HepG2 (cell line): ENCODE measurements around the gene CAMK2A. TPM values are rescaled to one million over a fixed set of nuclear protein-coding genes. Genes with fewer than 3 reads are reported as not detected.

ENCODE experiments used
- ATAC-seq: fragments of 200-7000 bp; cut with Tn5 transposase; 3 replicates; pipeline ENCODE4 v1.9.1; 2020; ENCODE audit warnings: mild to moderate bottlenecking, moderate library complexity
- Bru-seq: library from RNA; stranded (reverse); fragments of 400-500 nt; gene quantifications from one replicate; lab custom pipeline; 2021; lab: Mats Ljungman, UMichigan
- BruChase-seq, 2 experiments: library from RNA; stranded (reverse); fragments of 400-500 nt; gene quantifications; one replicate each; lab custom pipeline; 2021; lab: Mats Ljungman, UMichigan
- BruUV-seq: library from RNA; stranded (reverse); fragments of 400-500 nt; replicated peaks from 2 replicates; lab custom pipeline; 2021; lab: Mats Ljungman, UMichigan
- CTCF ChIA-PET: fragments of 300-600 bp; formaldehyde crosslinking; extraction: SDS; loops from one replicate; lab custom pipeline; 2021; ENCODE audit warnings: low total read pairs, inconsistent platforms, low intra/inter-chr PET ratio; lab: Yijun Ruan, JAX
- POLR2A ChIA-PET: fragments of 350-600 bp; sonication (Branson Sonifier 250); formaldehyde crosslinking; loops from one replicate; lab custom pipeline; 2020; ENCODE audit warnings: antibody characterized with exemption, inconsistent platforms; lab: Yijun Ruan, JAX
- DNase-seq: peaks from one replicate; pipeline ENCODE4 v3.0.0-alpha.2; 2015; ENCODE audit warnings: low spot score
- FAIRE-seq: peaks from 3 replicates; lab custom pipeline; 2011; peaks lifted over from hg19 to GRCh38; lab: Jason Lieb, UNC
- H2AFZ ChIP-seq: one replicate; pipeline ENCODE4 v1.6.1; 2011; ENCODE audit warnings: low read length, inconsistent platforms
- H3K27ac ChIP-seq: fragments of 300-600 bp; 3 replicates; pipeline ENCODE4 v1.8.0; 2011; ENCODE audit warnings: mixed run types, mild to moderate bottlenecking, mixed read lengths, low read length, inconsistent platforms; ENCODE audit not compliant: insufficient read depth; ENCODE audit errors: extremely low read length
- H3K27me3 ChIP-seq, 2 experiments: fragments of 200-600 bp in 1 of 2; 2 replicates in 1 of 2; 3 replicates in 1 of 2; pipeline versions ENCODE4 v1.6.0 to v1.8.0; 2011; ENCODE audit warnings: low read length in 2 of 2, mild to moderate bottlenecking in 2 of 2, moderate library complexity in 2 of 2, inconsistent platforms in 1 of 2; ENCODE audit not compliant: insufficient read depth in 2 of 2, control insufficient read depth in 1 of 2
- H3K36me3 ChIP-seq, 2 experiments: fragments of 200-600 bp in 1 of 2; replicated peaks in 1 of 2; 2 replicates in 1 of 2; 3 replicates in 1 of 2; pipeline versions ENCODE4 v1.5.1 to v1.8.0; 2011; ENCODE audit warnings: low read length in 2 of 2, inconsistent platforms in 1 of 2; ENCODE audit not compliant: insufficient read depth in 2 of 2, control insufficient read depth in 1 of 2
- H3K4me1 ChIP-seq: 2 replicates; pipeline ENCODE4 v1.5.1; 2012; ENCODE audit warnings: low read length, inconsistent platforms; ENCODE audit not compliant: insufficient read depth
- H3K4me2 ChIP-seq: 2 replicates; pipeline ENCODE4 v1.6.0; 2011; ENCODE audit warnings: low read depth, low read length, inconsistent platforms
- H3K4me3 ChIP-seq, 3 experiments: fragments of 200-600 bp in 1 of 3; sonication (generic), shearing (Covaris generic) in 1 of 3; replicated peaks in 1 of 3; 2 replicates each; pipeline ENCODE4 v1.5.1; 2011 to 2016; ENCODE audit warnings: low read length in 3 of 3, inconsistent platforms in 2 of 3, low read depth in 2 of 3, mild to moderate bottlenecking in 2 of 3, control low read depth in 1 of 3, mixed read lengths in 1 of 3; ENCODE audit not compliant: insufficient read depth in 1 of 3
- H3K79me2 ChIP-seq: one replicate; pipeline ENCODE4 v1.6.1; 2011; ENCODE audit warnings: low read length, inconsistent platforms; ENCODE audit not compliant: insufficient read depth
- H3K9ac ChIP-seq: 2 replicates; pipeline ENCODE4 v1.6.0; 2011; ENCODE audit warnings: mild to moderate bottlenecking, low read depth, low read length, inconsistent platforms; ENCODE audit not compliant: insufficient read depth
- H3K9me3 ChIP-seq: 2 replicates; pipeline ENCODE4 v1.5.1; 2012; ENCODE audit warnings: mild to moderate bottlenecking, low read length
- H4K20me1 ChIP-seq: 2 replicates; pipeline ENCODE4 v1.6.0; 2011; ENCODE audit warnings: inconsistent platforms, mild to moderate bottlenecking, low read length, moderate library complexity; ENCODE audit not compliant: insufficient read depth
- AGO2 ChIP-seq: fragments of 200-400 bp; formaldehyde crosslinking; optimal IDR thresholded peaks from 2 replicates; pipeline ENCODE3; 2017; ENCODE audit warnings: mild to moderate bottlenecking, low read depth, low read length, moderate library complexity
- RFX1 ChIP-seq: fragments of 450-650 bp; IDR thresholded peaks from 2 replicates; pipeline ENCODE4 v1.6.1; 2017
- ZNF703 ChIP-seq: sonication (generic); formaldehyde crosslinking; IDR thresholded peaks from 2 replicates; pipeline ENCODE4 v1.5.1; 2020; ENCODE audit warnings: missing genetic modification reagents, mild to moderate bottlenecking, moderate library complexity, borderline replicate concordance
- WGBS: methylation state at CpG from one replicate; pipeline ENCODE4 v1.1.6; 2017; ENCODE audit warnings: low lambda C conversion rate; 5-methylcytosine and 5-hydroxymethylcytosine counted together
- in situ Hi-C: cut with HindIII; loops from 2 replicates; pipeline ENCODE4 v1.10.0; 2017; ENCODE audit warnings: low pct_unique_long_range_greater_than_20kb; ENCODE audit not compliant: extremely low pct_ligation_motif_present
- intact Hi-C: fragments of 100-400 bp; cut with micrococcal nuclease; formaldehyde crosslinking; loops from one replicate; pipeline ENCODE4 v1.10.0; 2022; ENCODE audit not compliant: unreplicated experiment
- long read RNA-seq, 2 experiments: library from RNA in 1 of 2; library from polyadenylated mRNA in 1 of 2; stranded (forward) in 1 of 2; unstranded in 1 of 2; transcript quantifications; one replicate each; pipeline ENCODE4 v2.0.0, GENCODE V29; 2019 to 2022
- polyA minus RNA-seq, 3 experiments: library from RNA; depleted of rRNA, polyadenylated mRNA; stranded (reverse); fragments of >200 nt; gene quantifications; 2 replicates each; pipeline ENCODE4 v1.2.3, GENCODE V29; 2011; ENCODE audit warnings: low replicate concordance in 1 of 3
- polyA plus RNA-seq, 8 experiments: library from polyadenylated mRNA; depleted of rRNA in 3 of 8; stranded (reverse) in 7 of 8; unstranded in 1 of 8; fragments of >200 nt; fragmentation: Illumina TruSeq in 4 of 8; extraction: Trizol in 4 of 8; gene quantifications; 2 replicates each; pipeline versions ENCODE4 v1.2.1 to v1.2.3, GENCODE V29; 2011 to 2016; ENCODE audit warnings: low read depth in 4 of 8, missing spikeins in 1 of 8, mixed read lengths in 1 of 8; ENCODE audit not compliant: insufficient read depth in 1 of 8
- total RNA-seq, 5 experiments: library from RNA; depleted of rRNA; stranded (reverse); fragments of >200 nt; fragmentation: Illumina TruSeq; extraction: Trizol; gene quantifications; 2 replicates each; pipeline ENCODE4 v1.2.3, GENCODE V29; 2016; ENCODE audit warnings: low read depth in 1 of 5

Gene CAMK2A
- total RNA-seq (2016; rRNA removed; fragmentation: Illumina TruSeq; extraction: Trizol) (0.11 TPM in 1 of 2 replicates, not detected in the other), polyA plus RNA-seq (2011; rRNA removed) (0.16 TPM in 1 of 2 replicates, not detected in the other), polyA minus RNA-seq (2011; rRNA and poly(A)+ RNA removed; ENCODE audit: low replicate concordance) (0.14 TPM in 1 of 2 replicates, not detected in the other), Bru-seq, nascent RNA (percentile 26 among the genes with signal in this experiment), BruChase-seq, experiment 1, labeled RNA remaining after a 6-hour chase (percentile 26 among the genes with signal in this experiment), BruChase-seq, experiment 2, labeled RNA remaining after a 2-hour chase (percentile 29 among the genes with signal in this experiment)
- total RNA-seq (2016; cell fraction: cytosol; rRNA removed; fragmentation: Illumina TruSeq; extraction: Trizol; ENCODE audit: low read depth), result not detected in 2 replicates
- 0.03 and 0.09 TPM in 2 replicates for total RNA-seq (2016; cell fraction: insoluble cytoplasmic fraction; rRNA removed; fragmentation: Illumina TruSeq; extraction: Trizol)
- not detected in 2 replicates for total RNA-seq (2016; cell fraction: membrane; rRNA removed; fragmentation: Illumina TruSeq; extraction: Trizol)
- total RNA-seq (2016; cell fraction: nucleus; rRNA removed; fragmentation: Illumina TruSeq; extraction: Trizol), result 0.25 and 0.40 TPM in 2 replicates
- 0.03 and 0.04 TPM in 2 replicates for polyA plus RNA-seq (2011; cell fraction: cytosol; rRNA removed)
- 0.09 and 0.39 TPM in 2 replicates for polyA plus RNA-seq (2011; cell fraction: nucleus; rRNA removed)
- polyA plus RNA-seq (2012), result 0.03 and 0.08 TPM in 2 replicates
- polyA plus RNA-seq (2016; cell fraction: cytosol; fragmentation: Illumina TruSeq; extraction: Trizol; ENCODE audit: low read depth), result 0.06 TPM in 1 of 2 replicates, not detected in the other
- polyA plus RNA-seq (2016; cell fraction: insoluble cytoplasmic fraction; fragmentation: Illumina TruSeq; extraction: Trizol; ENCODE audit: low read depth), result 0.05 TPM in 1 of 2 replicates, not detected in the other
- not detected in 2 replicates for polyA plus RNA-seq (2016; cell fraction: membrane; fragmentation: Illumina TruSeq; extraction: Trizol; ENCODE audit: low read depth)
- polyA plus RNA-seq (2016; cell fraction: nucleus; fragmentation: Illumina TruSeq; extraction: Trizol; ENCODE audit: insufficient read depth, low read depth), result 0.34 and 0.43 TPM in 2 replicates
- not detected in 2 replicates for polyA minus RNA-seq (2011; cell fraction: cytosol; rRNA and poly(A)+ RNA removed)
- polyA minus RNA-seq (2011; cell fraction: nucleus; rRNA and poly(A)+ RNA removed), result 0.12 TPM in 1 of 2 replicates, not detected in the other
- long read RNA-seq, experiment 1, result 0 reads
- long read RNA-seq, experiment 2, result 0 reads

- no peak within 1 kb of the TSS for H3K9ac ChIP-seq
- H4K20me1 ChIP-seq, result no peaks in the 10 kb centered on the region
- H2AFZ ChIP-seq, result no peak within 1 kb of the TSS
- H3K79me2 ChIP-seq, result no peaks in the 10 kb centered on the region
- H3K36me3 ChIP-seq, result no peaks in the 10 kb centered on the region
- no peaks in the 10 kb centered on the region for H3K9me3 ChIP-seq
- CTCF ChIA-PET, result no interaction called here
- DNase-seq, result no peak
- TF ChIP-seq RFX1 (peak; percentile 56), AGO2 (peak; percentile 73), ZNF703 (CRISPR knock-in tag) (no peak)
- no peak for FAIRE-seq
- POLR2A ChIA-PET, result no interaction called here
- BruUV-seq, result no TSS peak
- intact Hi-C loops (no loop called here), in situ Hi-C loops (loop anchor here (10.0 kb wide), 1 partner anchor 155 kb away; the partner anchor contains the start of gene RPS14)
- H3K27me3 ChIP-seq, result peaks cover 2 to 36% of the 10 kb centered on the region in 2 experiments; a peak in 4 of 5 replicates
- H3K4me1 ChIP-seq, result peaks cover 10% of the 10 kb centered on the region
- WGBS, result 26% methylated on average over 5 of the region's 26 CpGs
- no peak within 1 kb of the TSS for H3K4me3 ChIP-seq
- no peak within 1 kb of the TSS for H3K4me2 ChIP-seq
- H3K27ac ChIP-seq, result no peak within 1 kb of the TSS
- no peak for ATAC-seq
Measured at GRCh38 chr5:150289551-150290390, at the start of gene CAMK2A. Gene CAMK2A (minus strand): TSS chr5:150289773. CDS start chr5:150289625, 148 bp downstream.
